ENCODE results near the gene GSG1L.

GSG1L gene

GRCh38 chr16:27903046-27903655 is 160.4 kb downstream of the GSG1L start:
- no peaks in the 10 kb centered on the region for H3K4me1 ChIP-seq (ENCODE audit: control insufficient read depth, insufficient read depth, low read depth, low read length)
- no peak overlapping the region for H3K4me2 ChIP-seq (ENCODE audit: low read length, poor library complexity, severe bottlenecking)
- H3K36me3 ChIP-seq (ENCODE audit: control insufficient read depth in 1 of 2, insufficient read depth in 2 of 2, low read depth in 1 of 2, low read length in 2 of 2): no peaks in the 10 kb centered on the region
- no peak overlapping the region for H2BK15ac ChIP-seq (ENCODE audit: low read depth, poor library complexity, severe bottlenecking)
- no peak overlapping the region for H2AFZ ChIP-seq (ENCODE audit: low read depth, low read length)
- no peak overlapping the region for H3K14ac ChIP-seq (ENCODE audit: low read length in 2 of 2)
- no peak overlapping the region for H2BK12ac ChIP-seq (ENCODE audit: low read length in 2 of 2)
- H3K79me1 ChIP-seq (replicated peaks; ENCODE audit: low read length, poor library complexity, severe bottlenecking): no peaks in the 10 kb centered on the region
- H3K27me3 ChIP-seq (ENCODE audit: control insufficient read depth in 1 of 2, insufficient read depth in 1 of 2, low read length in 2 of 2): peaks cover 27 to 63% of the 10 kb centered on the region in 2 experiments
- no peak overlapping the region for H4K8ac ChIP-seq (ENCODE audit: low read length)
- H3K4ac ChIP-seq (ENCODE audit: low read depth in 1 of 2, low read length in 2 of 2): no peak overlapping the region
- no peak overlapping the region for H3K23ac ChIP-seq (ENCODE audit: low read length in 2 of 2)
- no peak for DNase-seq
- H2BK5ac ChIP-seq (ENCODE audit: low read depth, low read length, poor library complexity, severe bottlenecking): no peak overlapping the region
- WGBS: 60% methylated on average over 8 of the region's 12 CpGs
- H2BK120ac ChIP-seq (ENCODE audit: low read depth, low read length): no peak overlapping the region
- H2AK5ac ChIP-seq (ENCODE audit: low read length, severe bottlenecking): no peak overlapping the region
- H3K18ac ChIP-seq (ENCODE audit: low read depth in 1 of 2, low read length in 2 of 2): no peak overlapping the region
- H4K91ac ChIP-seq (ENCODE audit: low read length): no peak overlapping the region
- no peak overlapping the region for H3K9ac ChIP-seq (ENCODE audit: low read length)
- H3K4me3 ChIP-seq (ENCODE audit: insufficient read depth in 1 of 2, low read depth in 1 of 2, low read length in 2 of 2): no peak overlapping the region
- no peaks in the 10 kb centered on the region for H3K9me3 ChIP-seq (ENCODE audit: control insufficient read depth, low read length)
- H3K27ac ChIP-seq (ENCODE audit: low read length, poor library complexity, severe bottlenecking): no peak overlapping the region

- no peak overlapping the region for H2BK5ac ChIP-seq (ENCODE audit: low read depth, low read length, poor library complexity, severe bottlenecking)
- no peak overlapping the region for H3K23ac ChIP-seq (ENCODE audit: low read length in 2 of 2)
- peaks cover 27 to 61% of the 10 kb centered on the region in 2 experiments for H3K27me3 ChIP-seq (ENCODE audit: control insufficient read depth in 1 of 2, insufficient read depth in 1 of 2, low read length in 2 of 2)
- H3K4ac ChIP-seq (ENCODE audit: low read depth in 1 of 2, low read length in 2 of 2): no peak overlapping the region
- H3K36me3 ChIP-seq (ENCODE audit: control insufficient read depth in 1 of 2, insufficient read depth in 2 of 2, low read depth in 1 of 2, low read length in 2 of 2): no peaks in the 10 kb centered on the region
- H3K4me3 ChIP-seq (ENCODE audit: insufficient read depth in 1 of 2, low read depth in 1 of 2, low read length in 2 of 2): no peak overlapping the region
- H2BK120ac ChIP-seq (ENCODE audit: low read depth, low read length): no peak overlapping the region
- H4K8ac ChIP-seq (ENCODE audit: low read length): no peak overlapping the region
- H2BK15ac ChIP-seq (ENCODE audit: low read depth, poor library complexity, severe bottlenecking): no peak overlapping the region
- H2AK5ac ChIP-seq (ENCODE audit: low read length, severe bottlenecking): no peak overlapping the region
- no peak overlapping the region for H3K18ac ChIP-seq (ENCODE audit: low read depth in 1 of 2, low read length in 2 of 2)
- H2AFZ ChIP-seq (ENCODE audit: low read depth, low read length): no peak overlapping the region
- no peak overlapping the region for H3K9ac ChIP-seq (ENCODE audit: low read length)
- H3K27ac ChIP-seq (ENCODE audit: low read length, poor library complexity, severe bottlenecking): no peak overlapping the region
- WGBS: 92% methylated on average over 7 of the region's 8 CpGs
- H3K4me1 ChIP-seq (ENCODE audit: control insufficient read depth, insufficient read depth, low read depth, low read length): no peaks in the 10 kb centered on the region
- no peak overlapping the region for H4K91ac ChIP-seq (ENCODE audit: low read length)
- no peak overlapping the region for H3K14ac ChIP-seq (ENCODE audit: low read length in 2 of 2)
- H3K9me3 ChIP-seq (ENCODE audit: control insufficient read depth, low read length): no peaks in the 10 kb centered on the region
- no peak overlapping the region for H2BK12ac ChIP-seq (ENCODE audit: low read length in 2 of 2)
- H3K4me2 ChIP-seq (ENCODE audit: low read length, poor library complexity, severe bottlenecking): no peak overlapping the region
- DNase-seq: no peak
- no peaks in the 10 kb centered on the region for H3K79me1 ChIP-seq (replicated peaks; ENCODE audit: low read length, poor library complexity, severe bottlenecking)
Measured at GRCh38 chr16:27902551-27902950, 161.0 kb downstream of the GSG1L start.

- Histone ChIP-seq H2BK15ac (ENCODE audit: low read depth, poor library complexity, severe bottlenecking) (no peak overlapping the region), H3K4me3 (ENCODE audit: insufficient read depth in 1 of 2, low read depth in 1 of 2, low read length in 2 of 2) (no peak overlapping the region), H3K27me3 (ENCODE audit: control insufficient read depth in 1 of 2, insufficient read depth in 1 of 2, low read length in 2 of 2) (peaks cover 27 to 57% of the 10 kb centered on the region in 2 experiments), H2AK5ac (ENCODE audit: low read length, severe bottlenecking) (no peak overlapping the region), H3K18ac (ENCODE audit: low read depth in 1 of 2, low read length in 2 of 2) (no peak overlapping the region), H3K23ac (ENCODE audit: low read length in 2 of 2) (no peak overlapping the region), H3K9ac (ENCODE audit: low read length) (no peak overlapping the region), H3K27ac (ENCODE audit: low read length, poor library complexity, severe bottlenecking) (no peak overlapping the region), H2BK12ac (ENCODE audit: low read length in 2 of 2) (no peak overlapping the region), H2AFZ (ENCODE audit: low read depth, low read length) (no peak overlapping the region), H2BK5ac (ENCODE audit: low read depth, low read length, poor library complexity, severe bottlenecking) (no peak overlapping the region), H3K4me2 (ENCODE audit: low read length, poor library complexity, severe bottlenecking) (no peak overlapping the region), H4K91ac (ENCODE audit: low read length) (no peak overlapping the region), H3K79me1 (replicated peaks; ENCODE audit: low read length, poor library complexity, severe bottlenecking) (no peaks in the 10 kb centered on the region), H3K4me1 (ENCODE audit: control insufficient read depth, insufficient read depth, low read depth, low read length) (no peaks in the 10 kb centered on the region), H3K9me3 (ENCODE audit: control insufficient read depth, low read length) (no peaks in the 10 kb centered on the region), H3K14ac (ENCODE audit: low read length in 2 of 2) (no peak overlapping the region), H3K36me3 (ENCODE audit: control insufficient read depth in 1 of 2, insufficient read depth in 2 of 2, low read depth in 1 of 2, low read length in 2 of 2) (no peaks in the 10 kb centered on the region), H4K8ac (ENCODE audit: low read length) (no peak overlapping the region), H3K4ac (ENCODE audit: low read depth in 1 of 2, low read length in 2 of 2) (no peak overlapping the region), H2BK120ac (ENCODE audit: low read depth, low read length) (no peak overlapping the region)
- WGBS: 82% methylated on average over 6 of the region's 8 CpGs
- DNase-seq: no peak
Measured at GRCh38 chr16:27901956-27902355, 161.6 kb downstream of the GSG1L start.

DNA sequence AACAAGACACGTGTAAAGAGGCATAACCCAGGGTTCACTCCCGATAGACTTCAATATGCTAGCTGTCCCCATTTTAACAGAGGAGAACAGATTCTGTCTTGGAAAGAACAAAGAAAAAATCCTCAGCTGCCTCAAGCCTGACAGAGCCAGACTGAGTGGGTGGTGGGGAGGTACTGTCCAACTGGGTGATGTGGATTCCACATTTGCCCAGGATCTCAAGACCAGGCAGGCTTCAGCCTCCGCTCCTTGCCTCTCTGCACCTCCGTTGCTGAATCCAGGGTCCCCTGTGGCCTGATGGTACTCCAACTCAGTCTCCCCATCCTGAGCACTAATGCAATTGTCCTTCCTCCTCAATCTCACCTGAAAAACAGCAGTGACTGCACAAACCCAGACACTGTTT is 163.8 kb downstream of the GSG1L start:
- WGBS: 73% methylated on average over 4 of the region's 4 CpGs
- no peaks in the 10 kb centered on the region for H3K79me1 ChIP-seq (replicated peaks; ENCODE audit: low read length, poor library complexity, severe bottlenecking)
- no peak overlapping the region for H2BK15ac ChIP-seq (ENCODE audit: low read depth, poor library complexity, severe bottlenecking)
- H3K18ac ChIP-seq (ENCODE audit: low read depth in 1 of 2, low read length in 2 of 2): no peak overlapping the region
- H3K14ac ChIP-seq (ENCODE audit: low read length in 2 of 2): no peak overlapping the region
- no peak overlapping the region for H3K4me2 ChIP-seq (ENCODE audit: low read length, poor library complexity, severe bottlenecking)
- no peak overlapping the region for H4K8ac ChIP-seq (ENCODE audit: low read length)
- H2AFZ ChIP-seq (ENCODE audit: low read depth, low read length): no peak overlapping the region
- H3K27ac ChIP-seq (ENCODE audit: low read length, poor library complexity, severe bottlenecking): no peak overlapping the region
- H3K23ac ChIP-seq (ENCODE audit: low read length in 2 of 2): no peak overlapping the region
- no peak overlapping the region for H2AK5ac ChIP-seq (ENCODE audit: low read length, severe bottlenecking)
- H3K9me3 ChIP-seq (ENCODE audit: control insufficient read depth, low read length): peaks cover 11% of the 10 kb centered on the region
- no peak overlapping the region for H2BK5ac ChIP-seq (ENCODE audit: low read depth, low read length, poor library complexity, severe bottlenecking)
- no peak overlapping the region for H3K9ac ChIP-seq (ENCODE audit: low read length)
- no peak overlapping the region for H3K4me3 ChIP-seq (ENCODE audit: insufficient read depth in 1 of 2, low read depth in 1 of 2, low read length in 2 of 2)
- DNase-seq: no peak
- H3K4me1 ChIP-seq (ENCODE audit: control insufficient read depth, insufficient read depth, low read depth, low read length): no peaks in the 10 kb centered on the region
- H3K36me3 ChIP-seq (ENCODE audit: control insufficient read depth in 1 of 2, insufficient read depth in 2 of 2, low read depth in 1 of 2, low read length in 2 of 2): no peaks in the 10 kb centered on the region
- H3K27me3 ChIP-seq (ENCODE audit: control insufficient read depth in 1 of 2, insufficient read depth in 1 of 2, low read length in 2 of 2): peaks cover 34 to 67% of the 10 kb centered on the region in 2 experiments
- no peak overlapping the region for H2BK120ac ChIP-seq (ENCODE audit: low read depth, low read length)
- no peak overlapping the region for H4K91ac ChIP-seq (ENCODE audit: low read length)
- no peak overlapping the region for H3K4ac ChIP-seq (ENCODE audit: low read depth in 1 of 2, low read length in 2 of 2)
- H2BK12ac ChIP-seq (ENCODE audit: low read length in 2 of 2): no peak overlapping the region
